SK-N-SH (cell line): ENCODE data around the gene PGLYRP3.

ENCODE experiments used
- CTCF ChIP-seq: fragments of 200-600 bp; sonication (generic); IDR thresholded peaks from 2 replicates; pipeline ENCODE4 v1.6.1; 2017; ENCODE audit warnings: antibody characterized with exemption, mild to moderate bottlenecking, moderate library complexity
- FOSL2 ChIP-seq: IDR thresholded peaks from 2 replicates; pipeline ENCODE4 v1.4.0; 2012; ENCODE audit warnings: low read depth, mild to moderate bottlenecking, moderate library complexity, borderline replicate concordance
- TF ChIP-seq, protein P1 (sequence below): IDR thresholded peaks from 2 replicates; pipeline ENCODE4 v1.4.0; 2012; ENCODE audit warnings: low read depth, borderline replicate concordance

- TF ChIP-seq FOSL2 (no peak), CTCF (no peak)
- TF ChIP-seq, protein P1, sequence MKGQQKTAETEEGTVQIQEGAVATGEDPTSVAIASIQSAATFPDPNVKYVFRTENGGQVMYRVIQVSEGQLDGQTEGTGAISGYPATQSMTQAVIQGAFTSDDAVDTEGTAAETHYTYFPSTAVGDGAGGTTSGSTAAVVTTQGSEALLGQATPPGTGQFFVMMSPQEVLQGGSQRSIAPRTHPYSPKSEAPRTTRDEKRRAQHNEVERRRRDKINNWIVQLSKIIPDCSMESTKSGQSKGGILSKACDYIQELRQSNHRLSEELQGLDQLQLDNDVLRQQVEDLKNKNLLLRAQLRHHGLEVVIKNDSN, result no peak
Observed at GRCh38 chr1:153262070-153262366, 50.7 kb downstream of the PGLYRP3 start.
